Activated B cell treated with CpG ODN at 0.5 μM for 24 hours (primary cell): Measurements from ENCODE around the gene DHRS3. TPM values are rescaled to one million over a fixed set of nuclear protein-coding genes. Genes with fewer than 3 reads are reported as not detected.

ENCODE experiments used
- ATAC-seq: fragments of 200-7000 bp; cut with Tn5 transposase; one replicate; pipeline ENCODE4 v1.10.0; 2021; ENCODE audit warnings: low read depth, mild to moderate bottlenecking, moderate library complexity
- CTCF ChIA-PET: fragments of 350-600 bp; sonication (Branson Sonifier 250); formaldehyde crosslinking; loops from one replicate; lab custom pipeline; 2021; ENCODE audit warnings: antibody characterized with exemption; lab: Charles Lee
- POLR2A ChIA-PET: fragments of 350-600 bp; sonication (Branson Sonifier 250); formaldehyde crosslinking; loops from one replicate; lab custom pipeline; 2021; ENCODE audit warnings: antibody characterized with exemption; lab: Charles Lee
- DNase-seq: peaks from one replicate; pipeline ENCODE4 v3.0.0; 2022
- H3K27ac Mint-ChIP-seq: one replicate; pipeline ENCODE4 v1.8.0; 2020; ENCODE audit warnings: mixed read lengths
- H3K27me3 Mint-ChIP-seq: one replicate; pipeline ENCODE4 v1.8.0; 2021; ENCODE audit warnings: mixed read lengths
- H3K36me3 Mint-ChIP-seq: one replicate; pipeline ENCODE4 v1.8.0; 2021; ENCODE audit warnings: low read depth, mixed read lengths
- H3K4me1 Mint-ChIP-seq: one replicate; pipeline ENCODE4 v1.8.0; 2021; ENCODE audit warnings: mixed read lengths
- H3K4me3 Mint-ChIP-seq: one replicate; pipeline ENCODE4 v1.8.0; 2020; ENCODE audit warnings: mild to moderate bottlenecking, mixed read lengths
- H3K9me3 Mint-ChIP-seq: one replicate; pipeline ENCODE4 v1.8.0; 2020; ENCODE audit warnings: mixed read lengths
- intact Hi-C: fragments of 100-400 bp; cut with micrococcal nuclease; formaldehyde crosslinking; loops from one replicate; pipeline ENCODE4 v1.15.1; 2024
- total RNA-seq: library from RNA; stranded (reverse); gene quantifications from 2 replicates; pipeline ENCODE4 v1.2.3, GENCODE V29; 2022
- TF ChIP-seq, protein P1 (sequence below): fragments of 200-600 bp; IDR thresholded peaks from one replicate; pipeline ENCODE4 v1.8.0; 2022; ENCODE audit warnings: antibody characterized with exemption, mild to moderate bottlenecking

DHRS3 gene
- total RNA-seq, 1 donor from 2014 or later = 1.8 TPM

DNA sequence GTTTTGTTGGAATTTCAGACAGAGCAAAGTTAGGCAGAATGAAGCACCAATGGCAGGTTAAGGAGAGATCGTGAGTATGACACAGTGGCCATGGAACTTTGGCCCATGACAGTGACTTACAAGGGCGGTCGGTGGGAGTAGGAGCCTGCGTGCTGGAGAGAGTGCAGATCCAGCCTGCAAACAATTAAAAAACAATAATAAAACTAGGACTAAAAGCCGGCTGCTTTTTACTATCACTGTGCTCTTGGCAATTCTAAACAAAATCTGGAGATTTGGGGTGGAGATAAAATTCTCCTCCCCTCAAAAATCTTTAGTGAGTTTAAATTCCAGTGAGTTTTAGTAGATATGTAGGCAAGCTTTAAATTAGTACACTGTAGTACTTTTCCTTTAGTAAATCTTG lies 96.9 kb downstream of the DHRS3 start:
- ChIA-PET CTCF (no interaction called here), POLR2A (no interaction called here)
- ATAC-seq (no peak), DNase-seq (no peak)
- H3K27ac Mint-ChIP-seq = no peak overlapping the region
- intact Hi-C loops = no loop called here
- H3K9me3 Mint-ChIP-seq = peaks cover 3% of the 10 kb centered on the region
- TF ChIP-seq, protein P1, sequence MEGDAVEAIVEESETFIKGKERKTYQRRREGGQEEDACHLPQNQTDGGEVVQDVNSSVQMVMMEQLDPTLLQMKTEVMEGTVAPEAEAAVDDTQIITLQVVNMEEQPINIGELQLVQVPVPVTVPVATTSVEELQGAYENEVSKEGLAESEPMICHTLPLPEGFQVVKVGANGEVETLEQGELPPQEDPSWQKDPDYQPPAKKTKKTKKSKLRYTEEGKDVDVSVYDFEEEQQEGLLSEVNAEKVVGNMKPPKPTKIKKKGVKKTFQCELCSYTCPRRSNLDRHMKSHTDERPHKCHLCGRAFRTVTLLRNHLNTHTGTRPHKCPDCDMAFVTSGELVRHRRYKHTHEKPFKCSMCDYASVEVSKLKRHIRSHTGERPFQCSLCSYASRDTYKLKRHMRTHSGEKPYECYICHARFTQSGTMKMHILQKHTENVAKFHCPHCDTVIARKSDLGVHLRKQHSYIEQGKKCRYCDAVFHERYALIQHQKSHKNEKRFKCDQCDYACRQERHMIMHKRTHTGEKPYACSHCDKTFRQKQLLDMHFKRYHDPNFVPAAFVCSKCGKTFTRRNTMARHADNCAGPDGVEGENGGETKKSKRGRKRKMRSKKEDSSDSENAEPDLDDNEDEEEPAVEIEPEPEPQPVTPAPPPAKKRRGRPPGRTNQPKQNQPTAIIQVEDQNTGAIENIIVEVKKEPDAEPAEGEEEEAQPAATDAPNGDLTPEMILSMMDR = no peak
- no peaks in the 10 kb centered on the region for H3K27me3 Mint-ChIP-seq
- no peaks in the 10 kb centered on the region for H3K4me1 Mint-ChIP-seq
- no peaks in the 10 kb centered on the region for H3K36me3 Mint-ChIP-seq
- H3K4me3 Mint-ChIP-seq = no peak overlapping the region

- peaks cover 3% of the 10 kb centered on the region for H3K9me3 Mint-ChIP-seq
- no peaks in the 10 kb centered on the region for H3K27me3 Mint-ChIP-seq
- intact Hi-C loops = no loop called here
- H3K27ac Mint-ChIP-seq = no peak overlapping the region
- ATAC-seq (no peak), DNase-seq (no peak)
- H3K4me3 Mint-ChIP-seq = no peak overlapping the region
- no peaks in the 10 kb centered on the region for H3K36me3 Mint-ChIP-seq
- ChIA-PET POLR2A (no interaction called here), CTCF (no interaction called here)
- no peaks in the 10 kb centered on the region for H3K4me1 Mint-ChIP-seq
- TF ChIP-seq, protein P1 = no peak
Observed at GRCh38 chr1:12519693-12520364, 98.2 kb downstream of the DHRS3 start.

DNA sequence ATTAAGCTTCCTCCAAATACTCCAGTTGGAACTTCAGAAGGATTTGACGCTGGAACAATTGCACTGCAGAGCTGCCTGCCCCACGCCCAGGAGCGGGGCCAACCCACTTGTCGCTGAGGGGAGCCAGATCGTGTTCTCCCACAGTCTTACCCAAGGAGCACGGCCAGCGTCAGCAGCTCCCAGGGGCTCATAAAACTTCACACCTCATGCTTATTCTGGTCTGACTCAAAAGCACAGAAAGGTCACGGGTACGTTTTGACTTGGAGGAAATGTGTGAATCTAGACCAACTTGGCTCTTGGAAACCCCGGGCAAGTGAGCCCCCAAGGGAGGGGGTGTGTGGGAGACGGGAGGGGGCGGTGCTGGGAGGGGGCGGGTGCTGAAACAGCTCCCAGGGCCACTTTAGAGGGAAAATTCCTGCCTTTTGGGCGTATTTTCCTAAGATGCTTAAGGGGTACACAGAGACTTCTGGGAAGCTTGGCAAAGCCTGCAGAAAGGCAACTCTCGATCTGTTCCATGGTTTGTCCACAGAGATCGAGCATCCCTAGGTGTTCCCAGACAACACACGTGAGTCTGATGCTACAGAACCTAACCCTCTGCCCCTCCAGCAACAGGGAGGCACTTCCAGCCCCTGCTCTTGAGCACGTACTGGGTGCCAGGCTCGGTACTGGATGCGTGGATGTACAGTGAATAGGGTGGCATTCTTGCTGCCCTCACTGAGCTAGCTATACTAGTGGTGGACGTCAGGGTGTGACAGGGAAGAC lies 98.9 kb downstream of the DHRS3 start:
- TF ChIP-seq, protein P1 = no peak
- DNase-seq = no peak
- Mint-ChIP-seq H3K27ac (no peak overlapping the region), H3K36me3 (no peaks in the 10 kb centered on the region), H3K4me3 (no peak overlapping the region), H3K9me3 (peaks cover under 1% of the 10 kb centered on the region), H3K27me3 (no peaks in the 10 kb centered on the region), H3K4me1 (no peaks in the 10 kb centered on the region)
- intact Hi-C loops = no loop called here
- ATAC-seq = no peak
- ChIA-PET POLR2A (no interaction called here), CTCF (no interaction called here)

Other genes starting within 250 kb of the DHRS3 start
- gene AADACL4, start 25.9 kb upstream of the DHRS3 start, total RNA-seq = not detected in 2 replicates
- not detected in 2 replicates for gene AADACL3, start 97.9 kb upstream of the DHRS3 start, total RNA-seq
- gene CFAP107, start 128.0 kb upstream of the DHRS3 start, total RNA-seq = not detected in 2 replicates
- not detected in 2 replicates for gene PRAMEF12, start 155.5 kb upstream of the DHRS3 start, total RNA-seq
- gene PRAMEF1, start 173.2 kb upstream of the DHRS3 start, total RNA-seq = not detected in 2 replicates
- gene PRAMEF11, start 213.2 kb upstream of the DHRS3 start, total RNA-seq = not detected in 2 replicates
- not detected in 2 replicates for gene HNRNPCL1, start 230.5 kb upstream of the DHRS3 start, total RNA-seq
- gene PRAMEF2, start 238.9 kb upstream of the DHRS3 start, total RNA-seq = not detected in 2 replicates